ENCODE data around the gene PKD1L1. TPM values are rescaled to one million over a fixed set of nuclear protein-coding genes. Genes with fewer than 3 reads are reported as not detected.
"Not testable (repeated sequence)": the region's sequence is repeated elsewhere in the genome, so short reads cannot be mapped to it uniquely, and the experiment has no call there.

PKD1L1 gene
- total and polyA plus RNA-seq, 12 donors, result 0.11 to 1.0 (median 0.17) TPM; not detected in 1

- H3K36me3 ChIP-seq (replicated peaks in 1 of 2), result peaks cover 0 to 7% of the 10 kb centered on the region in 2 donors
- no peaks in the 10 kb centered on the region for H3K27me3 ChIP-seq
- DNase-seq, result no peak
- 31 to 55% (median 52%) methylated on average over 2 of the region's 2 CpGs for WGBS, 4 donors
- TF ChIP-seq CTCF (IDR thresholded peaks at IDR 0.05), result no peak
- no peak for TF ChIP-seq POLR2A (IDR thresholded peaks at IDR 0.05)
- H3K4me1 ChIP-seq (replicated peaks in 1 of 2), result peaks cover 6 to 9% of the 10 kb centered on the region in 2 donors
- intact Hi-C loops (cut with DNase I), result no loop called here
- no peak overlapping the region for H3K27ac ChIP-seq
- H3K4me3 ChIP-seq, result no peak overlapping the region
- H3K9me3 ChIP-seq (replicated peaks in 1 of 3), result no peaks in the 10 kb centered on the region
Measured at GRCh38 chr7:47982610-47983009, 34.3 kb upstream of the PKD1L1 start.

- H3K36me3 ChIP-seq (replicated peaks in 1 of 2), result peaks cover 0 to 26% of the 10 kb centered on the region in 2 donors
- intact Hi-C loops (cut with DNase I); H3K27ac ChIP-seq; H3K9me3 ChIP-seq (replicated peaks in 1 of 3); H3K27me3 ChIP-seq; H3K4me3 ChIP-seq; H3K4me1 ChIP-seq (replicated peaks in 1 of 2); DNase-seq: not testable (repeated sequence)
- WGBS, 4 donors, result 85 to 99% (median 95%) methylated on average over 4 to 5 of the region's 5 CpGs
Measured at GRCh38 chr7:47980648-47981047, 32.4 kb upstream of the PKD1L1 start.

GRCh38 chr7:47979832-47980181 lies 31.5 kb upstream of the PKD1L1 start:
- WGBS, 4 donors, result 21 to 27% (median 22%) methylated on average over 7 of the region's 7 CpGs
- peaks cover 6 to 9% of the 10 kb centered on the region in 2 donors for H3K4me1 ChIP-seq (replicated peaks in 1 of 2)
- intact Hi-C loops (cut with DNase I), result no loop called here
- H3K4me3 ChIP-seq, result peak overlapping the region in 2 of 4 donors; percentile 77 to 78
- no peaks in the 10 kb centered on the region for H3K27me3 ChIP-seq
- H3K36me3 ChIP-seq (replicated peaks in 1 of 2), result peaks cover 0 to 35% of the 10 kb centered on the region in 2 donors
- TF ChIP-seq CTCF (IDR thresholded peaks at IDR 0.05) (no peak), POLR2A (IDR thresholded peaks at IDR 0.05) (no peak)
- H3K9me3 ChIP-seq (replicated peaks in 1 of 3), result no peaks in the 10 kb centered on the region
- DNase-seq, result no peak
- peak overlapping the region in 4 of 5 donors; percentile 77 to 95 (median 82) for H3K27ac ChIP-seq

GRCh38 chr7:47979145-47979831 lies 31.0 kb upstream of the PKD1L1 start, which contains the start of gene HUS1:
Gene HUS1, minus strand, starts transcription at chr7:47979615. Its CDS starts 96 bp downstream, at chr7:47979519.
- Histone ChIP-seq H3K4me3 (peak within 1 kb of the TSS in 3 of 4 donors; percentile 68 to 78 (median 77)), H3K27ac (peak within 1 kb of the TSS; percentile 60 to 95 (median 80)), H3K36me3 (replicated peaks in 1 of 2) (peaks cover 0 to 40% of the 10 kb centered on the region in 2 donors), H3K4me1 (replicated peaks in 1 of 2) (peaks cover 6 to 9% of the 10 kb centered on the region in 2 donors), H3K9me3 (replicated peaks in 1 of 3) (no peaks in the 10 kb centered on the region), H3K27me3 (no peaks in the 10 kb centered on the region)
- 1 to 2% (median 1%) methylated on average over 26 to 62 of the region's 62 CpGs for WGBS, 4 donors
- peak; percentile 86 to 97 (median 93) for DNase-seq
- peak; percentile 82 to 84 for TF ChIP-seq POLR2A (IDR thresholded peaks at IDR 0.05)
- no peak for TF ChIP-seq CTCF (IDR thresholded peaks at IDR 0.05)
- intact Hi-C loops (cut with DNase I), result no loop called here

GRCh38 chr7:47978790-47979144 lies 30.5 kb upstream of the PKD1L1 start:
- no peak for DNase-seq
- TF ChIP-seq POLR2A (IDR thresholded peaks at IDR 0.05) (no peak), CTCF (IDR thresholded peaks at IDR 0.05) (no peak)
- Histone ChIP-seq H3K4me3 (peak overlapping the region in 3 of 4 donors; percentile 7 to 78 (median 77)), H3K9me3 (replicated peaks in 1 of 3) (no peaks in the 10 kb centered on the region), H3K27ac (peak overlapping the region in 4 of 5 donors; percentile 77 to 95 (median 82)), H3K27me3 (no peaks in the 10 kb centered on the region), H3K36me3 (replicated peaks in 1 of 2) (peaks cover 0 to 45% of the 10 kb centered on the region in 2 donors), H3K4me1 (replicated peaks in 1 of 2) (peaks cover 6 to 9% of the 10 kb centered on the region in 2 donors)
- intact Hi-C loops (cut with DNase I), result no loop called here
- 7 to 16% (median 14%) methylated on average over 3 to 4 of the region's 4 CpGs for WGBS, 4 donors

Data from adrenal gland (tissue), 12 donors.